GM13976 (cell line): ENCODE results near the gene KCNJ6.

Experiments
- DNase-seq: peaks from one replicate; pipeline ENCODE4 v3.0.0; 2012; ENCODE audit warnings: low spot score
- in situ Hi-C: fragments of 300-500 bp; cut with MboI; formaldehyde crosslinking; loops from one replicate; pipeline ENCODE4 v1.12.0; 2022; ENCODE audit warnings: low sequenced_read_pairs, mixed read lengths, inconsistent platforms; ENCODE audit not compliant: unreplicated experiment
- TF ChIP-seq, protein P1 (sequence below): IDR thresholded peaks from 2 replicates; pipeline ENCODE4 v1.5.1; 2012; ENCODE audit warnings: borderline replicate concordance, mild to moderate bottlenecking; ENCODE audit not compliant: insufficient read depth; ENCODE audit errors: extremely low read depth, missing control alignments, control extremely low read depth

The KCNJ6 gene

DNA sequence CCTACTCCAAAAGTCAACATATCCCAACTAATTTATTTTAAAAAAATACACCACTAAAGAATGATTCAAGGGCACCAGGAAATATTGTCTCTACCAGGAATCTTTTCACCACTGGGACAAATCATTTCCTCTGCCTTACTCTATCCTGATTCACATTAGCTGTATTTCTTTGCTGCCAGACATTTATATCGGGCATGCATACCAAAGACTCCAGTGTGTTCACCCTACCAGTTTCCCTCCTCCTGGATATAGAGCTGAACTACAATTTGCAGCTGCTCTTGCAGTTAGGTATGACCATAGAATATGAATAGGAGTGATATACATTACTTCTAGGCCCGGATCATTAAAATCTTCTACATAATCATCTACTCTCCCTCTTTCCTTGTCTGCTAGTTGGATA lies 7.6 kb downstream of the KCNJ6 start:
- TF ChIP-seq, protein P1, sequence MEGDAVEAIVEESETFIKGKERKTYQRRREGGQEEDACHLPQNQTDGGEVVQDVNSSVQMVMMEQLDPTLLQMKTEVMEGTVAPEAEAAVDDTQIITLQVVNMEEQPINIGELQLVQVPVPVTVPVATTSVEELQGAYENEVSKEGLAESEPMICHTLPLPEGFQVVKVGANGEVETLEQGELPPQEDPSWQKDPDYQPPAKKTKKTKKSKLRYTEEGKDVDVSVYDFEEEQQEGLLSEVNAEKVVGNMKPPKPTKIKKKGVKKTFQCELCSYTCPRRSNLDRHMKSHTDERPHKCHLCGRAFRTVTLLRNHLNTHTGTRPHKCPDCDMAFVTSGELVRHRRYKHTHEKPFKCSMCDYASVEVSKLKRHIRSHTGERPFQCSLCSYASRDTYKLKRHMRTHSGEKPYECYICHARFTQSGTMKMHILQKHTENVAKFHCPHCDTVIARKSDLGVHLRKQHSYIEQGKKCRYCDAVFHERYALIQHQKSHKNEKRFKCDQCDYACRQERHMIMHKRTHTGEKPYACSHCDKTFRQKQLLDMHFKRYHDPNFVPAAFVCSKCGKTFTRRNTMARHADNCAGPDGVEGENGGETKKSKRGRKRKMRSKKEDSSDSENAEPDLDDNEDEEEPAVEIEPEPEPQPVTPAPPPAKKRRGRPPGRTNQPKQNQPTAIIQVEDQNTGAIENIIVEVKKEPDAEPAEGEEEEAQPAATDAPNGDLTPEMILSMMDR, result no peak
- in situ Hi-C loops, result no loop called here
- DNase-seq, result no peak

DNA sequence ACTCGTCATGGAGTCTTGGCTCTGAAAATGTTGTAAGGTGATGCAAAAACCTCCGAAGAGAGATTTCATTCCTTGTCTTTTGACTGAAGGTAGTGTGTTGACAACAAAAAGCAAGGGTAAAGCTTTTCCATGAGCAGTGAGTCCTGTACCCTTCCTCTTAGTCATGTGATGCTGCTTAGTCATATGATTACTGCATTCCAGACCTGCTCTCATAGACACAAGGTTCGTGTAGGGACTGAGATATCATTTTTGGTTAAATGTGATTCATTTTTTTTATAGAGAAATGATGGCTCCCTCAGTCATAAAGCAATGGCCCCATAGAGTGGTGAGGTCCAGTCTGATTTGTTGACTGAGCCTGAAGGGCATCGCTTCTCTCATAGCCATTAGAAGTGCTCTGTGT lies 9.2 kb downstream of the KCNJ6 start:
- in situ Hi-C loops, result no loop called here
- TF ChIP-seq, protein P1, result no peak
- DNase-seq, result no peak

DNA sequence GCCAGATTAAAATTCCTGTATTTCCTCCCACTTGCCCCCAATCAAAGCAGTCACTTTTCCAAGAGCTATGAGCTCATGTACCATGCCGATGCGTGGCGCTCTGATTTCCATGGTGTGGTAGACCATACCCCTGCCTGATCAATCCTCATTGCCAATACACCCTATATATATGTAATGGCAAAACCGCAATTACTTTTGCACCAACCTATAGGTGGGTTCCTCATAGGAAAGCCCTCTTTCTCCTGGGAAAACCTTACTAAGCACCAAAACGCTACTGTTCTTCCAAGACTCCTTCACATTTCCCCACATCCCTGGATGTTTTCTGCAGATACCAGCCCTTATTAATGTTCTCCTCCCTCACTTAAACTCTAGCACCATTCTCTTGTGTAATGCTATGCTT lies 11.0 kb downstream of the KCNJ6 start:
- TF ChIP-seq, protein P1, result no peak
- no peak for DNase-seq
- in situ Hi-C loops, result no loop called here

DNA sequence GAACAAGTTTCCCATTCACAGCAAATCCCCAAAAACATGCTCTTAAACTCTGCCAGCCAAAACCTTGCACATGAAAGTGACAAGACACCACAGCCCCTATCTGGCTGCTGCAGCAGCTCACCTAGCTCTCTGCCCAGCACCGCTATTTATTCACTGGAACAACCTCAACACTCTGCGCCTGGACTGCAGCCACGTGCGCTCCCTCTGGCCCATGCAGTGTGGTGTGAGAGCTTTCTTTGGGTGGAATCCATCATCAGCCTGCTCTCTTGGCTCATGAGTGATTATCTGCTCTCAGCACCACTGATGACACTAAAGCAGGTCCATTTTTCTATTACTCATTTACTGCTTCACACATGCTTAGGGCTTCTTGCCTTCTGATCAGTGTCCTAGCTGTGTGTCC lies 11.4 kb downstream of the KCNJ6 start:
- in situ Hi-C loops, result no loop called here
- TF ChIP-seq, protein P1, result no peak
- DNase-seq, result no peak

DNA sequence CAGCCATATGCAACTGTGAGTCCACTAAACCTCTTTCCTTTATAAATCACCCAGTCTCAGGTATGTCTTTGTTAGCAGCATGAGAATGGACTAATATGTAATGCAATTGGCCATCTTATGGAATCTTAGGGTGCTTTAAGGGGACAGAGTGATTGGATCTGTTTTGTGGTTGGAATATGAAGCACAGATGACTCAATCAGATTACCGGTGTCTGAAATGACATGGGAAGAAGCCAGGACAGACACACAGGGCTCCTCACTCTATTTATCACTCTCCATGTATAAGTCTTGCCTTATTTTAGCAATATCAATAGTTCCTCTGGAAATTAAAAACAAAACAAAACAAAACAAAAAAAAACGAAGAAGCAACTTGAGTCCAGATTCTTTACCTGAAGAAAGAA lies 12.9 kb downstream of the KCNJ6 start:
- in situ Hi-C loops, result no loop called here
- DNase-seq, result no peak
- TF ChIP-seq, protein P1, result no peak

DNA sequence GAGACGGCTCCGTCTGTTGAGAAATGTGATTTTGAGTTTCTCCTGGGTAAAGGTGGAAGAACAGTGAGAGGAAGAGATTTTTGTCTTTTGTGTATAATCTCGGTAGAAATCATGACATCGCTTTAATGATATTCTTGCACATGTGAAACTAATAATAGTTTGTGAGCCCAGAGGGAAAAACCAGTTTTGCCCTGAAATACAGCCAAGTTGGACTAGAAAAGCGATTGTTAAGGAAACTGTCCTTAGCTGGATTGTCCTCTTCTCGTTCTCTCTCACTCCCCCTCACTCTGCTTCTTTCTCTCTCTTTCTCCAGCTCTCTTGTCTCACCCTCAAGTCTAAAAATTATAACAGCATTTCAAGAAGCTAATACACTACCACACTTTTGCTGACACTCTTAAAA lies 17.1 kb downstream of the KCNJ6 start:
- TF ChIP-seq, protein P1, result no peak
- in situ Hi-C loops, result no loop called here
- DNase-seq, result no peak

DNA sequence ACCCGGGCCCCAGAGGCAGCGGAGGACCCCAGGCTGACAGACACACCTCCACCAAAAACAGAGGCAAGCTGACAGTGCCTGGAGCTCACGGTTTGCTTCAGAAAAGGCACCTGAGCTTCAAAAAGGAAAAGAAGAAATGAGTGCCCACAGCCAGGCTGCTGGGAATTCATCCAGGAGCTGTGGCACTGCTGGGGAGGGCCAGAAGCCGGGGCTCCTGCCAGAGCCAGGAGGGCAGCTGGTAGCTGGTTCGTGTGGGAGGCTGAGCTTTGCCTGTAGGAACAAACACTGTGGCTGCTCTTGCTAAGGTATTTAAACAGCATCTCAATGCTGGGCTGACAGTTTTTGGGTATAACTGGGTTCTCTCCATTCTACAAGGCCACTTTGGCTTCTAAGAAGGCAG lies 19.5 kb downstream of the KCNJ6 start:
- DNase-seq, result no peak
- TF ChIP-seq, protein P1, result no peak
- in situ Hi-C loops, result no loop called here
